ENCODE measurements around the gene IGSF5.

The IGSF5 gene

DNA sequence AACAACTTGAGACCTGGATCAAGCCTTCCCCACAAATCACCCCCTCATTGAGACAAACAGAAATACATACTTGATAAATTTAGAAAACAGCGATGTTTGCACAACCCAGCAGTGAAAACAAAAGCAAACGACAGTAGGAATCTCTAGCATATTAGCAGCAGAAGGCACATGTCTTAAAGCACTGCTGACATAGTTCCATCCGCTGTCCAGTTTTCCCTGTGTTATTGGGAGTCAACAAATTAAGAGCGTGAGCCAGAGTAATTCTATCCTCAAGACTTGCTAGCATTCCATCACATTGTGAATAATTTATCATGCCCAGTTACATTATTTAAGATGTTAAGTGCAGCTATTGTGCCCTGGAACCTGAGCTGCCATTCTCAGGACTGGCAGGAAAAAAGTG lies 55.3 kb downstream of the IGSF5 start:
- DNase-seq (ENCODE audit: insufficient read length, low spot score) (no peak), FAIRE-seq (no peak)
- TF ChIP-seq, protein P1, sequence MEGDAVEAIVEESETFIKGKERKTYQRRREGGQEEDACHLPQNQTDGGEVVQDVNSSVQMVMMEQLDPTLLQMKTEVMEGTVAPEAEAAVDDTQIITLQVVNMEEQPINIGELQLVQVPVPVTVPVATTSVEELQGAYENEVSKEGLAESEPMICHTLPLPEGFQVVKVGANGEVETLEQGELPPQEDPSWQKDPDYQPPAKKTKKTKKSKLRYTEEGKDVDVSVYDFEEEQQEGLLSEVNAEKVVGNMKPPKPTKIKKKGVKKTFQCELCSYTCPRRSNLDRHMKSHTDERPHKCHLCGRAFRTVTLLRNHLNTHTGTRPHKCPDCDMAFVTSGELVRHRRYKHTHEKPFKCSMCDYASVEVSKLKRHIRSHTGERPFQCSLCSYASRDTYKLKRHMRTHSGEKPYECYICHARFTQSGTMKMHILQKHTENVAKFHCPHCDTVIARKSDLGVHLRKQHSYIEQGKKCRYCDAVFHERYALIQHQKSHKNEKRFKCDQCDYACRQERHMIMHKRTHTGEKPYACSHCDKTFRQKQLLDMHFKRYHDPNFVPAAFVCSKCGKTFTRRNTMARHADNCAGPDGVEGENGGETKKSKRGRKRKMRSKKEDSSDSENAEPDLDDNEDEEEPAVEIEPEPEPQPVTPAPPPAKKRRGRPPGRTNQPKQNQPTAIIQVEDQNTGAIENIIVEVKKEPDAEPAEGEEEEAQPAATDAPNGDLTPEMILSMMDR (IDR thresholded peaks at IDR 0.05; ENCODE audit: insufficient read depth, missing control alignments): no peak

DNA sequence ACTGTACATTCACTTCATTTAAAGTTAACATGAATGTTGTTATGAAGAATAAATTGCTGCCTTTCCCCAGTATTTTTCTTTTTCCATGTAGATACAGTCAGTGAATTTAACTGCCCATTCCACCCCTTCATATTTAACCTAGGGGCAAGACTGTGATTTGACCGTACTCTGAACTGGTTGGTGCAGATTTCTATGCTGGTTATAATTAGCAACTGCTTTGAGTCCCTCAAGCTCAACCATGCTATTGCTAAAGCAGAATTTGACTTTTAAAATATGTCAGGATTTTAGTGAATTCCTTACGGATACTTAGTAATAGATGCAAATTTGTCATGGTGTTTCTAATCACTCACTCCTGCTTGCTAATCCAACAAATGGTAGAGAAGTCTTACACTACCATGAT lies 57.2 kb downstream of the IGSF5 start:
- TF ChIP-seq, protein P1 (IDR thresholded peaks at IDR 0.05; ENCODE audit: insufficient read depth, missing control alignments): no peak
- no peak for DNase-seq (ENCODE audit: insufficient read length, low spot score)
- no peak for FAIRE-seq

DNA sequence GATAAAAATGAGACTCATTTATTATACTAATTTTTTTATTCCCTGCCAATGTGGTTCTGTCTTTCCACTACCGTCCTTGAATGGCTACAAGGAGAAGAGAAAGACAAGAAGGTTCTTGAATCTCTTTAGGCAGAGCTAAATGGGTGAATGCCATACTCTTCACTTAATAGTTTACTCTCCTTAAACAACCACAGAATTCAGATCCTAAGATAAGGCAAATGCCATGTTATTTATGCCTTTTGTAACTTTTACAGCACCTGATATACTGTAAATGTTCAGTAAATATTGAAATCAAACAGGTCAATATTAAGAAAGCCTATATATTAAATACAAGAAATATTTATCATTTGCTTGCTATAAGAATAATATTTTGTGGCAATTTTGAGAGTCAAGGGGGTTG lies 58.4 kb downstream of the IGSF5 start:
- DNase-seq (ENCODE audit: insufficient read length, low spot score): no peak
- no peak for FAIRE-seq
- TF ChIP-seq, protein P1 (IDR thresholded peaks at IDR 0.05; ENCODE audit: insufficient read depth, missing control alignments): no peak

- FAIRE-seq: no peak
- no peak for DNase-seq (ENCODE audit: insufficient read length, low spot score)
- TF ChIP-seq, protein P1 (IDR thresholded peaks at IDR 0.05; ENCODE audit: insufficient read depth, missing control alignments): no peak
These were observed 59.3 kb downstream of the IGSF5 start for GRCh38 chr21:39804240-39804639.

- TF ChIP-seq, protein P1 (IDR thresholded peaks at IDR 0.05; ENCODE audit: insufficient read depth, missing control alignments): no peak
- DNase-seq (ENCODE audit: insufficient read length, low spot score) (no peak), FAIRE-seq (no peak)
These were observed 61.0 kb downstream of the IGSF5 start for GRCh38 chr21:39805983-39806382.

DNA sequence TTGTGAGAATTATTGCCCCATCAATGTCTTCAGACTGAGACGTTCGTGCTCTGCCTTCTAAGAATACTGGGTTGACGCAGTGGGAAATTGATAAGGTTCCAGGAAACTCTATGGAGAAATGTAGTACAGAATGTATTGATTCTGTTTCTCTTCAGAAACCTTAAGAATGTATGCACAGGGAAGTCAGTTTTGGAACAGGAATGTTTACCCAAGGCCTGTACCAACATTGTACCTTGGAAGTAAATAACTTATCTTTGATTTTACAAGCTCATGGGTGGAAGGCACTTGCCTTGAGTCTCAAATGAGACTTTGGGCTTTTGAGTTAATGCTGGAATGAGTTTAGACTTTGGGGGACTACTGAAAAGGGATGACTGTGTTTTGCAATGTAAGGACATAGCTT lies 62.8 kb downstream of the IGSF5 start:
- TF ChIP-seq, protein P1 (IDR thresholded peaks at IDR 0.05; ENCODE audit: insufficient read depth, missing control alignments): no peak
- DNase-seq (ENCODE audit: insufficient read length, low spot score): no peak
- no peak for FAIRE-seq

GRCh38 chr21:39809936-39810335 lies 65.0 kb downstream of the IGSF5 start:
- TF ChIP-seq, protein P1 (IDR thresholded peaks at IDR 0.05; ENCODE audit: insufficient read depth, missing control alignments): no peak
- FAIRE-seq: no peak
- DNase-seq (ENCODE audit: insufficient read length, low spot score): no peak
